Stomach (tissue), 4 donors: ENCODE results near the gene RASAL2.

Experiments used
- EP300 ChIP-seq: sonication (generic); formaldehyde crosslinking; IDR thresholded peaks from one replicate; pipeline ENCODE4 v1.6.1; 2017; ENCODE audit warnings: antibody characterized with exemption
- POLR2A ChIP-seq, 4 donors: fragments of 450-650 bp; IDR thresholded peaks; one replicate each; pipeline ENCODE4 v1.6.1; 2016; ENCODE audit warnings: antibody characterized with exemption in 4 of 4, control low read depth in 2 of 4, mild to moderate bottlenecking in 1 of 4, moderate library complexity in 1 of 4
- TF ChIP-seq, protein P1 (sequence below), 7 experiments: fragments of 450-650 bp in 4 of 7; fragments of 200-600 bp in 3 of 7; sonication (generic) in 3 of 7; IDR thresholded peaks; one replicate each; pipeline ENCODE4 v1.5.1; 2016 to 2019; ENCODE audit warnings: antibody characterized with exemption in 7 of 7, control low read depth in 2 of 7, mild to moderate bottlenecking in 1 of 7

DNA sequence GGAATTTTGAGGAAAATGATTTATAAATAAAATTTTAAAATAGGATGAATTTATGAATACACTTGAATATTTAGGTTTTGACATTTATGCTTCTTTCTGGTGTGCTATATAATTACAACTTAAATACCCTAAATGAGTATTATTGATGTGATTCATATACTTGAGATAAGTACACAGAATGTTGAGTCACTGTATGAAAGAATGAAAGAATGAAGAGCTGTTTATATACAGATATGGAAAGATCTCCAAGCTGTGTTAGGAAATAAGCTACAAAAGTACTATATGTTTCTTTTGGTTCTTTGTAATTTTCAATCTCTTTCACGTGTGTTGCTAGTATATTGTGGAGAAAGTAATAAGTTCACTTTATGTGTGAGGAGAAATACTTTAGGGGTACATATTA, 147.2 kb downstream of the RASAL2 start:
- TF ChIP-seq EP300 = no peak
- TF ChIP-seq, protein P1, sequence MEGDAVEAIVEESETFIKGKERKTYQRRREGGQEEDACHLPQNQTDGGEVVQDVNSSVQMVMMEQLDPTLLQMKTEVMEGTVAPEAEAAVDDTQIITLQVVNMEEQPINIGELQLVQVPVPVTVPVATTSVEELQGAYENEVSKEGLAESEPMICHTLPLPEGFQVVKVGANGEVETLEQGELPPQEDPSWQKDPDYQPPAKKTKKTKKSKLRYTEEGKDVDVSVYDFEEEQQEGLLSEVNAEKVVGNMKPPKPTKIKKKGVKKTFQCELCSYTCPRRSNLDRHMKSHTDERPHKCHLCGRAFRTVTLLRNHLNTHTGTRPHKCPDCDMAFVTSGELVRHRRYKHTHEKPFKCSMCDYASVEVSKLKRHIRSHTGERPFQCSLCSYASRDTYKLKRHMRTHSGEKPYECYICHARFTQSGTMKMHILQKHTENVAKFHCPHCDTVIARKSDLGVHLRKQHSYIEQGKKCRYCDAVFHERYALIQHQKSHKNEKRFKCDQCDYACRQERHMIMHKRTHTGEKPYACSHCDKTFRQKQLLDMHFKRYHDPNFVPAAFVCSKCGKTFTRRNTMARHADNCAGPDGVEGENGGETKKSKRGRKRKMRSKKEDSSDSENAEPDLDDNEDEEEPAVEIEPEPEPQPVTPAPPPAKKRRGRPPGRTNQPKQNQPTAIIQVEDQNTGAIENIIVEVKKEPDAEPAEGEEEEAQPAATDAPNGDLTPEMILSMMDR (IDR thresholded peaks at IDR 0.05) = no peak
- TF ChIP-seq POLR2A (IDR thresholded peaks at IDR 0.05) = no peak
